ENCODE data around the gene RPA3.

DNA sequence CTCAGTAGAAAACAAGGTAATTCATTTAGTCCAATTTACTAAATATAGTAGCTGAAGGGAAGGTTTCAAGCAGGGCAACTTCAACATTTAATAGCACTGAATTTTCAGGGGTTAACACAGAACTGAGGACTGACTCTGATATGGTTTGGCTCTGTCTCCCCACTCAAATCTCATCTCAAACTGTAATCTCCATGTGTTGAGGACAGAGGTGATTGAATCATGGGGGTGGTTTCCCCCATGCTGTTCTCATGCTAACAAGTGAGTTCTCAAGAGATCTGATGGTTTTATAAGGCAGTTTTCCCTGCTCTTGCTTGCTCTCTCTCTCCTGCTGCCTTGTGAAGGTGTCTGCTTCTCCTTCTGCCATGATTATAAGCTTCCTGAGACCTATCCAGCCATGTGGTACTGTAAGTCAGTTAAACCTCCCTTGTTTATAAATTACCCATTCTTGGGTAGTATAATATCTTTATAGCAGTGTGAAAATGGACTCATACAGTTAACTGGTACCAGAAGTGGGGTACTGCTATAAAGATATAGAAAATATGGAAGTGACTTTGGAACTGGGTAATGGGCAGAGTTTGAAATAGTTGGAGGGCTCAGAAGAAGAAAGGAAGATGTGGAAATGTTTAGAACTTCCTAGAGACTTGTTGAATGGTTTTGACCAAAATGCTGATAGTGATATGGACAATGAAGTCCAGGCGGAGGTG lies 87.6 kb downstream of the RPA3 start:
- no peak for TF ChIP-seq POLR2A (IDR thresholded peaks at IDR 0.05)
- TF ChIP-seq, protein P1, sequence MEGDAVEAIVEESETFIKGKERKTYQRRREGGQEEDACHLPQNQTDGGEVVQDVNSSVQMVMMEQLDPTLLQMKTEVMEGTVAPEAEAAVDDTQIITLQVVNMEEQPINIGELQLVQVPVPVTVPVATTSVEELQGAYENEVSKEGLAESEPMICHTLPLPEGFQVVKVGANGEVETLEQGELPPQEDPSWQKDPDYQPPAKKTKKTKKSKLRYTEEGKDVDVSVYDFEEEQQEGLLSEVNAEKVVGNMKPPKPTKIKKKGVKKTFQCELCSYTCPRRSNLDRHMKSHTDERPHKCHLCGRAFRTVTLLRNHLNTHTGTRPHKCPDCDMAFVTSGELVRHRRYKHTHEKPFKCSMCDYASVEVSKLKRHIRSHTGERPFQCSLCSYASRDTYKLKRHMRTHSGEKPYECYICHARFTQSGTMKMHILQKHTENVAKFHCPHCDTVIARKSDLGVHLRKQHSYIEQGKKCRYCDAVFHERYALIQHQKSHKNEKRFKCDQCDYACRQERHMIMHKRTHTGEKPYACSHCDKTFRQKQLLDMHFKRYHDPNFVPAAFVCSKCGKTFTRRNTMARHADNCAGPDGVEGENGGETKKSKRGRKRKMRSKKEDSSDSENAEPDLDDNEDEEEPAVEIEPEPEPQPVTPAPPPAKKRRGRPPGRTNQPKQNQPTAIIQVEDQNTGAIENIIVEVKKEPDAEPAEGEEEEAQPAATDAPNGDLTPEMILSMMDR (IDR thresholded peaks at IDR 0.05), result no peak

Data from lower leg skin (tissue), 3 donors.